NCI-H526 treated with DMSO at 0.1 percent for 48 hours (cell line): ENCODE data around the gene RASSF4.
A peak's percentile ranks its signal among the peaks of the same experiment; 100 is the strongest.

Experiments
- DNase-seq: peaks from one replicate; lab custom pipeline; 2025; lab: John Stamatoyannopoulos, UW

Gene RASSF4

GRCh38 chr10:44989597-44990301 lies 30.1 kb downstream of the RASSF4 start:
- DNase-seq = no peak

- no peak for DNase-seq
Measured at GRCh38 chr10:44990302-44990655, 30.7 kb downstream of the RASSF4 start.

DNA sequence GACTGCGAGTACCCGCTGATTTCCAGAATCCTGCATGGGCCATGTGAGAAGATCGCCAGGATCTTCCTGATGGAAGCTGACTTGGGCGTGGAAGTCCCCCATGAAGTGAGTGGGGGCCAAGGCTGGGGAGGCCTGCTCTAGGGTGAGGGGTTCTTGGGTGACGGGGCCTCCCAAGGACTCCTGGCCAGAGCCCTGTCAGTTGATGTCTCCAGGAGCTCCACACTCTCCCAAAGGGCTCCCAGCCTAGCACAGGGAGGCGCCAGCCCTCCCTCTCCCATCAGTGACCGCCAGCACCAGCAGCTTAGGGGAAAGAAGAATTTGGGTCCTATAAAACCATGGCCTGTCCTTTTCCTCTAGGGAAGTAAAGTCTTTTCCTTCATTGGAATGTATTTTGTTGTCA lies 31.4 kb downstream of the RASSF4 start:
- no peak for DNase-seq

- no peak for DNase-seq
Measured at GRCh38 chr10:44991571-44991970, 32.0 kb downstream of the RASSF4 start.

DNA sequence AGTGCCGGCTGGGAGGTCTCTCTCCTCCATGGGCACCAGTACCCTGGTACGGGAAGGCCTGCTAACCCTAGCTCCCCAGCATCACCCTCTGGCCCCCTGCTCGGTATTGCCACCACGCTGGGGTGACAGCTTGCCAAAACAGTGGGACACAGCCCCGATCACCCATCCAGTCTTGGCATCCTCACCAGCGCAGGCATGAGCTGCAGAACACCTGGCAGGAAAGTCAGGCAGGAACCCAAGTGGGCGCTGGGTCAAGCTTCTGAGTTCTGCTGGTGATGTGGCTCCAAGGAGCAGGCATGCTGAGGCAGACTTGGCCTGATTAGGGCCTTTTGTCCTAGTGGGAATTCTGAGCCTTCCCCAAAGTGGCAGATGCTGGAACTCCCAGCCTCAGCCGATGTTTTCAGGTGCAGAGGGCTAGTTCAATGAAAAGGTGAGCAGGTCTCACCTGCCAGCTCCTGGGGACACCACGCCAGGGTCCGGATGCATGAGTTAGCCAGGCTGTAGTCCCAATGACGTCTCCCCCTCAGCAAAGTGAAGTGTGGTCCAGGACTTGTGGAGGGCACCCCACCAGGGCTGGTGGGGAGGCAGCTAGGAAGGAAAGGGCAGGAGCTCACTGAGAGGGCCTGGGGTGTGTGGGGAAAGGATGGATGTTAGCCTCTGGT lies 32.6 kb downstream of the RASSF4 start:
- DNase-seq = no peak

DNA sequence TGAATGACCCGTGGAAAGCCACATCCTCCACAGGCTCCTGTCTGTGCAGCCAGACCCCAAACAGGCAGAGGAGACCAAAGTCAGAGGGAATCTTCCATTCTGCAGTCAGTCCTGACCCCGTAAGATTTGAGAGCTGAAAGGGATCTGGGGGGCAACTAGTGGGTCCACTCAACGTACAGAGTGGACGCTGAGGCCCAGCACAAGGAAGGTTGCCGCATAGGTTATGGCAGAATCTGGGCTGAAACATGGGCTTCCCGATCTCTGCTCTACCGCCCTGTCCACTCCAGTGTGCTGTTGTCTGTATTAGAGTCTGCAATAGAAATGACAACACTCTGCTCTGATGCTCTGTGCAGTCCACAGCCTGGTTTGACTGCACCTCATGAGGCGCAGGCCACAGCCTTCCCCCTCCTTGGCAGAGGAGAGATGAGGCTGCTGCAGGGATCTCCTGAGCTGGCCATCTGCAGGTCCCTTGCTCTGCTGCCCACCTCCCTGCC lies 33.2 kb downstream of the RASSF4 start:
- no peak for DNase-seq

- DNase-seq = no peak
Measured at GRCh38 chr10:44993226-44993921, 33.8 kb downstream of the RASSF4 start.

DNA sequence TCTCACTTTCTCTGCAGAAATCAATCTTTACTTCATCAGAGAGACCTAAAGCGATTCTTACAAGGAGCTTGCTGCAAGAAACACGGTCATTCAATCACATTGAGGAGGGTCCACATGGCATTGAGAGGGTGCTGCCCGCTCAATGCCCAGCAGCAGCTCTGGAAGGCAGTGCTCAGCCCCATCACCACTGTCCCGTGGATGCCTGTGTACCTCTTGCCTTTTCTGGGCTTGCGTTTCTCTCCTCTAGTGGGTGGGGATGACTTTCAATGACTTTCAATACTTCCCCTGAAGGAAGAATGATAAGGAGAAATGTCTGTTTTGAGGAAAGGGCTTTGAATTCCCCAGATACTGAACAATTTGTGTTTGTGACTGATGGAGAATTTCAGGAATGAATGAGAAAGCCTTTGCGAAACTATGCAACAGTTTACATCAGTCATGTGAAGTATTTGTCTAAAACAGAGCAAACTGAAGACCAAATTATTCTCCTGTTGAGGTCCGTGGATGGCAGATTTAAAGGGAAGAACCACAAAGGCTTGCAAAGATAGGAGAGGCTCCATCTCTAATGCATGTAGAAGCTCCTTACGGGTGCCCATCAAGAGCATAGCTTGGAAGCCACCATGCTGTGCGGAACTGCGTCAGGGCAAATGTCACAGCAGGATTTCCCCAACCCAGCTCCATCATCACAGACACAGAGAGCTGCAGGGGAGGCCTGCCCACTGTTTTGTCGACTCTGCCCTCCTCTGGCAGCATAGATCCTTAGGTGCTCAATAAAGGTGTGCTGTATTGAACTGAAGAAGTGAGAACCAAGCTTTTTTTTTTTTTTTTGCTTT lies 34.5 kb downstream of the RASSF4 start:
- DNase-seq = no peak

- no peak for DNase-seq
Measured at GRCh38 chr10:44994752-44995530, 35.3 kb downstream of the RASSF4 start.

DNA sequence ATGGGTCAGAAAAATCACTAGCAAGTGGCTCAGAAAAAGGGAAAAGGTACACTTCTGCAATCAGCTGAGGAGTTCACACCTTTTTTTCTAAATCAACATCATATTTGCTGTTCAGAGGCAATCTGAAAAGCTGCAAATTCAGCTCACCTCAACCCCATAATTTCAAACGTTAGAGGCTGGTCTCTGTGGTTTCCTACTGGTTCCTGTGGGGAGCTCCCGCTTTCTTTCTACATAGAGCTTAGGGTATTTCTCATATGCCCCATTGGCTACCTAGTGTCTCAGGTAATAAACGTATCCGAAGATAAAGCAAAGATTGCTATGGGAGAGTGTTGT lies 35.9 kb downstream of the RASSF4 start:
- DNase-seq = no peak

DNA sequence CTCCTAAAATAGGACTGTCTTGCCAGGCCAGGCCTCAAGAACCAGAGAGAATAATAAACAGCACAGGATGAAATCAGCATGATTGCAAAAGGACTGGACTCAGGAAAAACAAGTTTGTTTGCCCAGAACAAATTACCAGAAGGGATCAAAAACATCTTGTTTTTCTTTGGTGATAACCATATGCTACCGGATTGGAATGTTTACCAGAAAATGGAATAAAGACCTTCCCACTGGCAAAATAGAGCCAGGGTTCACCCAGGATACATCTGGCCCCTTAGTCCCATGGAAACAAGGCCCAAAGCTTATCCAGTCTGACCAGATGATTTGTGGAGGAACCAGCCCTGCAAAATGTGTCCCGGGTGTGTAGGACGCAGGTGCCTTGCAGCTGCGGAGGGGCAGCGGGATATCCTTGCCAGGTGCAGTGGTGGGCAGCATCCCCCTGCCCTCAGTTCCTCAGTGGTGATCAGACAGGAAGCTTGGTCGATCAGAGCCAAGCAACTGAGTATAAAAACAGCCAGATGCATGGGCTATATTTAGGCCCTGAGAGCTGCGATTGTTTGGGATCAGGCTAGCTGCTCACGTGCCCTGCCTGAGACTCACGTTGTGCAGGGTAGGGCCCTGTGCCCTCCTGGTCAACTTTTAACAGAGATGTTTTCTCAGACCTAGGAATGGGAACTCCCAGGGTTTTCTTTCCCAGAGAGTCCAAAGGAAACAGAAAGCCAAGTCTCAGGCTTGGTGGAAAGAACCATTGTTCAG lies 36.5 kb downstream of the RASSF4 start:
- no peak for DNase-seq

DNA sequence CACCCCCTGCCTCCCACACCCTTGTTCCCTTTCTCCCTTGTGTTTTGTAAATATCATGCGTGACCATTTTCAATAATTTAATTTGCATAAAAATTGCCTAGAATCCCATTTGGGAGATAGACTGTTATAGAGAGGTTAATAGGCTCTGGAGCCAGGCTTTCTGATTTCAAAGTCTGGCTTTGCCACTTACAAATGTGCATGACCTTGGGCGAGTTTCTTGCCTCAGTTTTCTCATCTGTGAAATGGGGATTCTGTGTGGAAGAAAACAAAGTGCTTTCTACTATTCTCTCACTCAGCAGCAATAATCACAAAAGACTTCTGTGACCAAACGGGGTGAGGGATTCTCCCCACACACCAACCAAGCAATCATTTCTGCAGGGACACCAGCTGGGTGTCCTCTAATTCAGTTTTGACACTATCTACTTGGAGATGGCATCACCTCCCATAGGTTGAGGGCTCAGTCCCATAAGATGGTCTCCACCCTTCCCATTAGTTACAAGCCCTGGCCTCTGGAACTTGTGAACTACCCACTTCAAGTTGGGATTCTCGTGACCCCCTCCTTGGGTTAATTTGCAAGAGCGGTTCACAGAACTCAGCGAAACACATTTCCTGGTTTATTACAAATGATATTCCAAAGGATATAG lies 37.6 kb downstream of the RASSF4 start:
- DNase-seq = no peak

GRCh38 chr10:44998146-44998631 lies 38.6 kb downstream of the RASSF4 start:
- DNase-seq = no peak

GRCh38 chr10:45000138-45000751 lies 40.6 kb downstream of the RASSF4 start:
- no peak for DNase-seq

DNA sequence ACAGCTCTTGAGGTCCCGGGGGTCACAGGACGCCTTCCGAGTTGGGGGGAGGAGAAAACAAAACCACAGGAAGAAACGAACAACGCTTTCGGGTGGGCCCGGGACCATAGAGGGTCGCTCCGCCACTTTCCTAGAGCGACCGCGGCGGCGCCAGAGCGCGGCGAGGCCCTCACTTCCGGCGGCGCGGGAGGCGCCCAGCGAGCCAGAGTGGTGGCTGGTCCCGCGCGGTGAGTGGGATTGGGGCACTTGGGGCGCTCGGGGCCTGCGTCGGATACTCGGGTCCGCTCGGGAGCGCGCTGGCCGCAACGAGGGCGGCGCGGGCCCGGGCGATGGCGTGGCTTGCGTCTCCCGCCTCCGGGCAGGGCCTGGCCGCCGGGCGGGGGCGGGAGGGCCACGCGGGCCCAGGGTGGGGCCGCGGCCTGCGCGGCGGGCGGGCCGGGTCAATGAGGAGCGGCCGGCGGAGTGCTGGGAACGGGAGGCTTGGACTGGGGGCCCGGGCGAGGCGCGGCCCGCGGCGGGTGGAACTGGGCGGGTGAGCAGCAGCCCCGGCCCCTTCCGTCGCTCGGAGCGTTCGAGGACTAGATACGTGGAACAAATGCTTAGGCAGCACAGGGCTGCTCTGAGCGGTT lies 41.3 kb downstream of the RASSF4 start, which contains the start of gene ZNF22:
ZNF22 (plus strand) TSS at position 172 of the 629 bp plus-strand sequence. CDS start 2,446 bp downstream, outside the sequence.
- peak; percentile 27 for DNase-seq

DNA sequence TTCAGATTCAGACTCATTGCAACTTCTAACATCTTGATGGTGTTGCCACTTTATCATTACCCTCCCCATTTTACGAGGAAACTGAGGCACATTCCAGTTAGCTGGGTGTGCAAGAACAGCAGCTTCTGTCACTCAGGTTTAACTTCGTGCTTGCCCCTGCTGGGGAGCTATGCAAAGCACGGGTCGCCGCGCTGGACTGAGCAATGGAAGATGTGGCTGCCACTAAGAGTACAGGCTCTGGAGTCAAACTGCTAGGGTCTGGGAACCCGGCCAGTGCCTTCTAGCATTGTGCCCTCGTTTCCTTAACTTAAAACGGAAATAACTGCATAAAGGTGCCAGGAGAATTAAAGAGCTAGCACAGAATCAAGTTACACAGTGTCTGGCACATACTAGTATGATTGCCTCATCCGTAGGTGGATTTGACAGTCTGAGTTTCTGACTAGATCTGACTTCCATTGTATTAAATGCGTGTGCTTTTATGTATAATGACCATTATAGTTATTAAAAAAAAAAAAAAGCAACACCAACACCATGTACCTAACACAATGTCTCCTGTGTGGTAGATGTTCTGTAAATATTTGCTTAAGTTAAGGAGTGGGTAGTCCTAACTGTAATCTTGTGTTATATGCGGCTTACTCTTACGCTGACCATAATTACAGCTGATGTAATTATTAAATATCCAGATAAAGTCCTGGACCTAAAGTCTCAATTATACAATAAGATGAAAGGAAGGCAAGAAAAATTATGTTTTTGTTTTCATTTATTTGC lies 42.0 kb downstream of the RASSF4 start:
- DNase-seq = peak; percentile 39

- no peak for DNase-seq
Measured at GRCh38 chr10:45003432-45004000, 43.9 kb downstream of the RASSF4 start.

GRCh38 chr10:45004661-45005060 lies 45.1 kb downstream of the RASSF4 start:
- no peak for DNase-seq
